Measurements from ENCODE around the gene SUMO2. TPM values are rescaled to one million over a fixed set of nuclear protein-coding genes. Genes with fewer than 3 reads are reported as not detected.
"Not testable (repeated sequence)": the region's sequence is repeated elsewhere in the genome, so short reads cannot be mapped to it uniquely, and the experiment has no call there.

SUMO2 gene
- total and polyA plus RNA-seq, 8 donors = 321 to 735 (median 651) TPM

GRCh38 chr17:75128694-75129505 is 53.9 kb downstream of the SUMO2 start:
- intact Hi-C loops (cut with DNase I) = no loop called here
- Histone ChIP-seq H3K9me3 (no peaks in the 10 kb centered on the region), H3K27ac (no peak overlapping the region), H3K4me1 (peaks cover 12 to 56% of the 10 kb centered on the region in 2 donors), H3K36me3 (peaks cover 0 to 21% of the 10 kb centered on the region in 2 donors), H3K27me3 (no peaks in the 10 kb centered on the region), H3K4me3 (no peak overlapping the region)
- ATAC-seq (no peak), DNase-seq (peak in 1 of 4 donors; percentile 81)
- TF ChIP-seq CTCF (IDR thresholded peaks at IDR 0.05) = no peak

- H3K27ac ChIP-seq; intact Hi-C loops (cut with DNase I); ATAC-seq: not testable (repeated sequence)
Observed at GRCh38 chr17:75127936-75128335, 54.8 kb downstream of the SUMO2 start.

GRCh38 chr17:75126954-75127353 is 55.8 kb downstream of the SUMO2 start:
- DNase-seq = no peak
- intact Hi-C loops (cut with DNase I) = no loop called here
- Histone ChIP-seq H3K27ac (no peak overlapping the region), H3K4me3 (no peak overlapping the region), H3K27me3 (no peaks in the 10 kb centered on the region), H3K9me3 (no peaks in the 10 kb centered on the region), H3K36me3 (peaks cover 0 to 21% of the 10 kb centered on the region in 2 donors), H3K4me1 (peaks cover 7 to 55% of the 10 kb centered on the region in 2 donors)
- TF ChIP-seq CTCF (IDR thresholded peaks at IDR 0.05) = no peak
- no peak for ATAC-seq

More at GRCh38 chr17:75127936-75128335, 54.8 kb downstream of the SUMO2 start:
- H3K9me3 ChIP-seq, DNase-seq, H3K27me3 ChIP-seq, H3K4me3 ChIP-seq: not testable (repeated sequence)
- peaks cover 13 to 60% of the 10 kb centered on the region in 2 donors for H3K4me1 ChIP-seq
- peaks cover 0 to 21% of the 10 kb centered on the region in 2 donors for H3K36me3 ChIP-seq

- Histone ChIP-seq H3K36me3 (peaks cover 0 to 26% of the 10 kb centered on the region in 2 donors), H3K4me3 (no peak overlapping the region), H3K4me1 (peaks cover 6 to 51% of the 10 kb centered on the region in 2 donors), H3K9me3 (no peaks in the 10 kb centered on the region), H3K27me3 (no peaks in the 10 kb centered on the region), H3K27ac (peak overlapping the region in 1 of 2 donors; percentile 79)
- TF ChIP-seq CTCF (IDR thresholded peaks at IDR 0.05) = no peak
- DNase-seq = no peak
- intact Hi-C loops (cut with DNase I) = no loop called here
- ATAC-seq = no peak
Observed at GRCh38 chr17:75125984-75126383, 56.8 kb downstream of the SUMO2 start.

GRCh38 chr17:75124819-75125162 is 58.0 kb downstream of the SUMO2 start:
- H3K36me3 ChIP-seq = peaks cover 0 to 29% of the 10 kb centered on the region in 2 donors
- no peaks in the 10 kb centered on the region for H3K9me3 ChIP-seq
- ATAC-seq = peak; percentile 3
- peaks cover 3 to 39% of the 10 kb centered on the region in 2 donors for H3K4me1 ChIP-seq
- no peak for TF ChIP-seq CTCF (IDR thresholded peaks at IDR 0.05)
- intact Hi-C loops (cut with DNase I) = no loop called here
- H3K4me3 ChIP-seq = no peak overlapping the region
- H3K27me3 ChIP-seq = no peaks in the 10 kb centered on the region
- peak overlapping the region; percentile 77 to 79 for H3K27ac ChIP-seq
- no peak for DNase-seq

Measured in left lung (tissue), 10 donors.